GM20431 (cell line): ENCODE measurements around the gene SIRT7.

Experiments used
- in situ Hi-C: fragments of 300-500 bp; cut with MseI, MboI; formaldehyde crosslinking; loops from one replicate; pipeline ENCODE4 v1.15.0; 2020; ENCODE audit warnings: low sequenced_read_pairs; ENCODE audit not compliant: unreplicated experiment

The SIRT7 gene

DNA sequence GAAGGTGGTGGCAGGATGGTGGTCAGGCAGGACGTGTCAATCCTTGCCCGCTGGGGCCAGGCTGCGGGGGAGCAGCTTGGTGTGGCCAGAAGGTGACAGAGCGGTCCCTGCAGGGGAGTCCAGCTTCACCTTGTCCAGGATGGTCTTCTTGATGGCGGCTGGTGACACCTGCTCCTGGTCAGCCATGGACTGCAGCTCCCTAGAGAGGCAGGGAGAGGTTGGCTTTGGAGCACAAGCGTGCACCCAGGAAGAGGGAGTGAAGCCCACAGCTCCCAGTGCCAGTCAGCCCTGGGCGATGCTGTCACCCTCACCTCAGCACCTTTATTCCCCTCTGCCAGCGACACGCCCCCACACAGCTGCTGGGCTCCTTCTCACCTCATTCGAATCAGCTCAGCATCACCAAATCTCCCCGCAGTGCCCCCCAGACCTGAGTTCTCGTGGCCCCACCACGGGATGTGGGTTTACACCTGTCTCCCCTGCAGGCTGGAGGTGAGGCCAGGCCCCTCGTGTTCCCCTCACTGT is 15.3 kb upstream of the SIRT7 start:
- in situ Hi-C loops: no loop called here

DNA sequence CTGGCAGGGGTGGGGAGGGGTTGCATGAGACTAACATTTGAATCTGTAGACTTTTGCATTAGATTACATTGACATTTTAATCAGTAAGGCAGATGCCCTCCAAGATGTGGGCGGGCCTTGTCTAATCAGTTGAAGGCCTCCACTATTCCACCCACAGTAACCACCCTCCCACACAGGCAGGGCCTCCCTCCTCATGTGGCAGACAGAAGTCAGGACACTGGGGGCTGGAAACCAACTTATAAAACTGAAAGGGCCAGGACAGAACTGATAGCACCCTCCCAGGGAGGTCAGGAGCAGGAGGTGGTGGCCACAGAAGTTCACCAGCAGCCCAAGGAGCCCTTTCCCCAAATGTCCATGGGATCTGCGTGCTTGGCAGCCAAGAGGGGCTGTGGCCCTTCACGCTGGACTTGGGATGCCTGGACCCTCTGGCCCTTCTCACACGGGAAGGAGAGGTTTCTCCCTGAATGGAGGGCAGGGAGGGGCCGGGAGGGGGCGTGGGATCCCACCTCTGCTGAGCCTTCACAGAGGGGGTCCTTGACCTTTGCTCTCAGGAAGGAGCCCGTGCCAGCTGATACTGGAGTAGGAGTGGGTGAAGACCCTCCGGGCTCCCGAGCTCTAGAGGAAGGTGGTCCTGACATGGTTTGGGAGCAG is 14.5 kb upstream of the SIRT7 start:
- in situ Hi-C loops: no loop called here

DNA sequence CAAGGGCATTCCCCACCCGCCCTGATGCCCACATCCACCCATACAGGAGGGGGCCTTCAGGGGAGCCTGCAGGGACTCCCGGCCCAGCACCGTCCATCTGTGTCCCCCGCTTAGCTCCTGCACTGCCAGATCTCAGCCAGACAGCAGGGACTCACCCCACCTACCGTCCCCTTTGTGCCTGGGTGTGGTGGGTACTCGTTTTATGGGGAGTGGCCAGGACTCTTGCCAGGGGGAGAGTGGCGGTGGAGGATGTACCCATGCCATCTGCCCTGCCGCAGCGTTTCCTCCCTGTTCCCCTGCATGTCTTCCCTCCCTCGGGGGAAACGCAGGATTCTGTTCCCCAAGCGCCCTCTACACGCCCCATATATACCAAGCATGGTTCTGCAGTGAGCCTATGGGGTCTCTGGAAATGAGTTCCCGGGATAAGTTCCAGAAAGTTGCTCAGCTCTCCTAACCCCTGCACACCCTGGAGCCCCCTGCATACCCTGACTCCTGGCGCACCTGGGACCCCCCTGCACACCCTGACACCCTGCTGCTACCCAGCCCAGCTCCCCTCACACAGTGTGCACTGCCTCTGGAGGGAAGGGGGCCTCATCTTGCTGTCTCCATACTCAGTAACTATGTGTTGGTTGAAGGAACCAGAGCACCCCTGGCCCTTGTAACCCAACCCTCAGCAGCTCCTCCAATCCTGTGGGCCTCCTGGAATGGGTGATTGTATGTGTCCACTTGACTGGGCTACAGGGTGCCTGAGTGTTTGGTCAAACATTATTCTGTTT is 13.8 kb upstream of the SIRT7 start:
- in situ Hi-C loops: no loop called here

DNA sequence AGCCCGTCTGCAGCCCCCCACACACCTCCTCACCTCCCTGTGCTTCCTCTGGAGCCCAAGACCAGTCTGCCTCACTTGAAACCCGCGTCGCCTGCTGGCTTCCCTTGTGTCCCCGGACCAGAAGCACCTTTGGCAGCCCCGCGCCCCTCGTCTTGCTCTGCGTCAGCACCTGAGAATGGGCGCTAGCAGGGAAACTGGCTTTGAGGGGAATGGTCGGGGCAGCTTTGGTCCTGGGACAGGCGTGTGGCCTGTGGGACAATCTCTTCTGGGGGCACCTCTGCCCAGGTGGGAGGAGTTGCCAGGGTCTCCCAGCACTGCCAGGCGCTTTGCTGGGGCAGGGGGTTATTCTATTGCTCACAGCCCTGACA is 13.2 kb upstream of the SIRT7 start:
- in situ Hi-C loops: no loop called here

DNA sequence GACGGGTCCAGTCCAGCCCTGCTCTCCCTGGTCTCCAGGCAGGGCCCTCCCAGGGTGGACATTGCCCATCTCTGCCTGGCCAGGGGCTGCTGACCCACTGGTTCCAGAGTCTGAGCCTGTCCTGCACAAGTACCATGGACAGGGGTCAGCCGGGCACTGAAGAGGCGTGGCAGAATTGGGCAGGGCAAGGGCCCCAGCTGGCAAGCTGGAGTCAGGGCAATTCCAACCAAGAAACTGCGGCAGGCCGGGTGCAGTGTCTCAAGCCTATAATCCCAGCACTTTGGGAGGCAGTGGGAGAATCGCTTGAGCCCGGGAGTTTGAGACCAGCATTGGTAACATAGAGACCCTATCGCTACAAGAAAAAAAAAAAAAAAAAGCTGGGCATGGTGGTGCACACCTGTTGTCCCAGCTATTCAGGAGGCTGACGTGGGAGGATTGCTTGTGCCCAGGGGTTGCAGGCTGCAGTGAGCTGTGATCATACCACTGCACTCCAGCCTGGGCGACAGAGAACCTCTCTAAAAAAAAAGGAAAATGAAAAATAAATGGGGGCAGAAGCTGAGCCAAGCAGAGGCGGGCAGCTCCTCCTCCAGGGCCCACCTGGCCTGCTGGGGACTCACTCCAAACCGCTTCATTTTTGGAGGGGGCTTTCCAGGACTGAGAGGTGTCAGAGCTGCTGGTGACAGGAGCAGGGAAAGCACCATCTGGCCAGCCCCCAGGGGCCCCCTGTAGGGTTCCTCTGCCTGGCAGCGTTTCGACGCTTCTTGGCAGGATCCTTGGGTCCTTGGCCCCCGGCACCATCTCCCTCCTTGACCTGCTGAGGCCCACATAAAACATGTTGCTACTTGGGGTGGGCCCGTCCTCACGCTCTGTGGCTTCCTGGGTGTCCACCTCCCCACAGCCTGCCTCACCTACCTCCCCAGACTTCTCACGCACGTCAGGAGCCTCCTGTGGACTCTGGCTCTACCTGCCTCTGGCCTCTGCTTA is 12.5 kb upstream of the SIRT7 start:
- in situ Hi-C loops: no loop called here

DNA sequence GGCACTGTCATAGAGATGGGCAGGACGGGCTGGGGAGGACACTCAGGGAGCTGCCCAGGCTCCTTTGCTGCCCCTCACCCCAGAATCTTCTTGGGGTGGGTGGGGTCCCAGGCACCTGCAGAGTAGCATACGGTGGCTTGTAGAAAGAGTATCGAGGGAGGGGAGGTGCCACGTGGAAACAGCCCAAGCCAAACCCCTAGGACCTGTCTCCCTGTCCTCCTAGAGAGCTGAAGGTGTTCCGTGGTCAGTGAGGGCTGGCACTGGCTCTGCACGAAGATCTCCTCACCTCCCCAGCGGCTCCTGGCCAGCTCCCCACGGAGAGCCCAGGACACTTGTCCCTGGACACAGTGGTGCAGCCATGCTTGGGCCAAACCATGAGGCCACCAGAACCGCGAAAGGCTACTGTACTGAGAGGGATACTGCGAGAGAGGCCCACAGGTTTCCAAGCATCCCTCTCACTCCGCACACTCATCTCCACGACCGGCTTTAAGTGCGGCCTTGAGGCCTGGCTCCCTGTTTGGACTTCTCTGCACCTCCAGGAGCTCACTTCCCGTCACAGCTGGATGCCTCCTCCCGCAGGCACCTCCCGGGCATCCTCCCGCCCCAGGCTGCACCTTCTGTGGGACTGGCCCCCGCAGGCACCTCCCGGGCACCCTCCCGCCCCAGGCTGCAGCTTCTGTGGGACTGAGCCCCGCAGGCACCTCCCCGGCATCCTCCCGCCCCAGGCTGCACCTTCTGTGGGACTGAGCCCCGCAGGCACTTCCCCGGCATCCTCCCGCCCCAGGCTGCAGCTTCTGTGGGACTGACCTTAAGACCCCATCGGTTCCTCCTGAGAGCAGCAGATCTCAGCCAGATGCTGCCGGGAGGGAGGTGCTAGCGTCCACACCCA is 11.5 kb upstream of the SIRT7 start:
- in situ Hi-C loops: no loop called here

DNA sequence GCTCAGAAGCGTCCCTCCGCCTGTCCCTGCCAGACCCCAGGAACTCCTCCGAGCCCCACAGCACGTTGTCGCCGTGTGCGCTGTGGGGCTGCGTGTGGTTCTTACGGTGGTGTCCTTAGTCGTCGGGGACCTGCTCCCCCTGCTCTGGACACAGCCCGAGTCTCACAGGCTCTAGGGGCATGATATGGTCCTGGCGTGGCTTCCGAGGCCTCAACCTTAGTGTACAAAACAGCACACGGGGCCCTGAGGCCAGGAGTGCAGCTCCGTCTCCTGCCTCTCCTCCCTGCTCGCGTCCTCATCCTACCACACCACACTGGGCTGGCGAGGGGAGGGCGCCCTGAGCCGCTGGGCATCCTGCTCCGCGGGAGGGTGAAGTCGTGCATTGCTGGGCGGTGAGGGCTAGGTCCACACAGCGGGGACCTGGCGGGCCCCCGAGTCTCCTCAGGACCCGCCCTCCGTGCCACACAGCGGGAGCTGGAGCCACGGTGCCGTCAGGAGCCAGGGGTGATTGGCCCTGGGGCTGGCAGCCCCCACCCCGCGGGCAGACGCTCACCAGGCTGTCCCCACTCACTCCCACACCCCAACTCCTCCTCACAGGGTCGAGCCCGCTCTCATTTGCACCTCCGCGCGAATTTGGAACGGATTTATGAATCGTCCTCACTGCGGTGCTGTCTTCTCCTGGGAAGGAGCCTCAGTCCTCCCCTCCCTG is 10.7 kb upstream of the SIRT7 start:
- in situ Hi-C loops: no loop called here

DNA sequence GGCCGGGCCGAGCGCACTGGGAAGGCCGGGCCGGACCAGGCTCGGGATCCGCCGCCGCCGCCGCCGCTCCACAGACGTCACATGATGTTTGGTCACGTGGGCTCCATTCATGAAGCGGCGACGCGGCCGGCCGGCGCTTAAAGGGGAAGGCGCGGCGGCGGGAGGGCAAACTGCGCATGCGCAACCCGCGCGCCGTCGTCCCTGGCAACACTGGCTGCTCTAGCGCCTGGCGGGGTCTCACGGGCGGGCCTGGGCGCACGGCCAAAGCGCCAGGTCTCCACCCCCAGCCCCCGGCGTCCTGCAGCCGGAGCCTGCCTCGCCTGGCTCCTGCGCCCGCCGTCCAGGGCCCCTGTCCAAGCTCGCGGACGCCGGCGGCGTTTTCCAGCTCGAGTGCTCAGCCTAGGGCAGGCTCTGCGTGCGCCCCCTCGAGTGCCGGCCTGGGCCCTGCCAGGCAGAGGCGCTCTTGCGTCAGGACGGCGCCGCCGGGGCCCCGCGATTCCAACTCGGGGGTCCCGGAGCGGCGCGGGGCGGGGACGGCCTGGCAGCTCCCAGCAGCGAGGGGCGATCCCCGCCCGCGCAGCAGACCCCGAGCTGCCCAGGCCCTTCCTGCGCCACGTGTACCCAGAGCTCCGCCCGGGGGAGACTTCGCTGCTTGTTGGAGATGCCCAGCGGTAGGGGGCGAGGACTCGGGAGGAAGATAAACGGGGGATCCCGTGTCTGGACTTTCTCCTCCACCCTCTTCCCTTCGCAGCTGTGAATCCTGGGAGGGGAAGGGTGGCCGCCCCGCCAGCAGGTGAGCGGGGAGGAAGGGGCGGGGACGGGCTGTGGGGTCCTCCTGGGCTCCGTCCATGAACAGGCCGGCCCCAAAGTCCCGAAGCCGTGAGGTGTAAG is 9.9 kb upstream of the SIRT7 start, which contains the start of gene MAFG:
Gene MAFG, minus strand, starts transcription at position 83 of the 891 bp plus-strand sequence. CDS start 4,550 bp downstream, outside the sequence.
- in situ Hi-C loops: no loop called here

DNA sequence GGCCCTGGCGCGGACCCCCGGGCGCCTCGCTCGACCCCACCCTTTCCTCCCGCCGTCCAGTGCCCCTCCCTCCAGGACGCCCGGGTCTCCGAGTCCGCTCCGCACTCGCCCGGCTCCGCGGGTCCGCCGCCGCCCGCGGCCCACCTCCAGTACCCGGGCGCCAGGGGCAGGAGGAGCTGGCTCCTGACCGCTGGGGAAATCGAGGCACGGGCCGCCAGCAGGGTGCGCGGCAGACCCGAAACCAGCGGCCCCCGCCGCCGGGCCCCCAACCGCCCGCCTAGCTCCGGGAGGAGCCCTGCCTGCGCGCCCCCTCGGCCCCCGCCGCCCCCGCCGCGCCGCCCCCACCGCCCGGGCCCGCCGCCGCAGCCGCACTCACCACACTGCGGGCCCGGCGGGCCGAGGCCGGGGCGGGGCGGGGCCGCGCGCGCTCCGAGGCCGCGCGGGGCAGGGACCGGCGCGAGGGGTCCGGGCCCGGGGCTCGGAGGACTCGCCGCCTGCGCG is 9.2 kb upstream of the SIRT7 start:
- in situ Hi-C loops: no loop called here

DNA sequence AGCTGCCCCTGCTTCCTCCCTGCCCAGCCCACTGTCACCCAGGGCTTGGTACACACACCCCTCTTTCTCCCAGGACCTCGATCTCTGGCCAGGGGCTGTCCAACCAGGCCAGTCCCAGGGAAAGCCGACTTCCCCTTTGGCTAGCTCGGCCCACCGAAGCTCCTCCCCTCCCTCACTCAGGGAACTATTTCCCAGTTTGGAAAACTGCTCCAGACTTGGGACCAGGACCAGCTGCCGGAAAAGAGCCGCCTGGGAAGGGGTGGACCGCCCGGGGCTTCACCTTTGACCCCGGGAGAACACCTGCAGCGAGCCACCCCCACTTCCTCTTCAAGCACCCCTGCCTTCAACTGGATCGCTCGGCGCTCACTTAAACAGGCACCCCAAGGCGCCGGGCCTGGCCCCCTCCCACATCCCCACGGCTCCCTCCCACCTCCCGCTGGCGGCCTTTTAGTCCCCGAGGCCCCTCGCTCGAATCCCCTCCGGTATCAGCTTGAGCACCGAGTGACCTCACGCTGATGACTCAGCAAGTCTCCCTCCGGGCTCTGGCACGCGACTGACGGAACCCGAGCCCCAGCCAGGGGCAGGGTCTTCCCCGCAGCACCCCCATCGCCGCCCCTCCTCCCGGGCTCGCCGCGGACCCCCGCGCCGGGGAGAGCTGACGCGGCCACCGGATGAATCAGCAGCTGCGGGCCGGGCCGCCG is 8.6 kb upstream of the SIRT7 start:
- in situ Hi-C loops: no loop called here

DNA sequence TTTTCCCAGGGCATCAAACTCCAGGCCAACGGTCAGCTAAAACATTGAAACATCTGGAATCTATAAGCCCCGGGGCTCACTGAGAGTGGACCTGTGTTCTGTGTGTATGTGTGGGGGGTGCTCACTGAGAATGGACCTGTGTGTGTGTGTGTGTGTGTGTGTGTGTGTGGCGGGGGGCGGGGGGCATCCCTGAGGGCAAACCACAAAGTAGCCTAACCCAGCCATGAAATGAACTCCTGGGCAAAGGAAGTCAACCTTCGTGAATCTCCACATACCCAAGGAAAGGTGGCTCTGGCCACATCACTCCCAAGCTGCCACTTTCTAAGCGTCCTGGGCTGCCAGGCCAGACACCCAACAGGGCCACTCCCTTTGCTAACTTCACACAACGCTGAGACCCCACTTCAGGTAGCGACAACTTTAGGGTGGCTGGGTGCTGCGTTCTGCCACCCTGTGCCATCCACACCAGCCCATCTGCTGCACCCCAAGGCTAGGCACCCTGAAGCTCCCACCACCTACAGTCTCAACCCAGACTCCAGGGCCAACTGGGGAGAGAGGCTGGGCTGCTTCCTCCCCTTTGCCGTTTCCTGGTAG is 8.0 kb upstream of the SIRT7 start:
- in situ Hi-C loops: no loop called here

DNA sequence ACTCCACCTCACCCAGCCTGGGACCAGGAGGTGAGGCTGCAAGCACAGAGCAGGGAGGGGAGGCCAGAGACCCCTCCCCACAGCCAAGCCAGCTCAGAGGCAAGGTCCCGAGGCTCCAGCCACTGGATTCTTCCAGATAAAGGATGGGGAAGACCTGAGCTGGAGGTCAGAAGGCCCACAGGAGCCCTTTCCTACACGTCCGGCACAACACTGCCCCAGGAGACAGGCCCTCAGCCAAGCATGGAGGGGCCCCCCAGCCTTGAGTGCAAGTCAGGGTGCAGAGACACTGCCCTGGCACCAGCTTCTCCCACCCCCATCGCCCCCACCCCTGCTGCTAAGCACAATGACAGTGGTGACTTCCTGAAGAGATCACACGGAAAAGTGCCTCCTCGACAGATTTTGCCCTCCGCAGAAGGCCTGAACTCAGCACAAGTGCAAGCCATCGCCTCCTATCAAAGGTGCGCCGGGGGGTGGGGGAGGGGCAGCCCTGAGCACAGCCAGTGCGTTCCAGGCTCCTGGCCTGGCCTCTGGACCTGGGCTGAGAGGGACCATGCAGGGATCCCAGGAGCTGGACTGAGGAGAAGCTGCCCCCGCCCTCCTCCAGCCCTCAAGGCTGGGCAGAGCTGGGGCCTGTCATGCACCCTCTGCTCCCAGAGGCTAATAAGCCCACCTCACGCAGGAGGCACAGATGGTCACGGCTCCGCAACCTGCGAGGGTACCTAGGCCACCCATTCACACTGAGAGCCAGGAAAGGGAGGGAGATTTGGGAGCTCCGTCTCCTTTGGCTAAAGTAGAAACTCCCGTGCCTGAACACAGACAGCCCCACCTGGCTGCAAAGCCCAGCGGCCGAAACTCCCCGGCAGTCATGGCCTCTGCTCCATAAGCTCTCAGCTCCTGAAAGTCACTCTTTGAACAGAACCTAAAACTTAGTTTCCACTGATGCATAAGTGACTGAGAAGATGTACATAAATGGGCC is 6.9 kb upstream of the SIRT7 start:
- in situ Hi-C loops: no loop called here

DNA sequence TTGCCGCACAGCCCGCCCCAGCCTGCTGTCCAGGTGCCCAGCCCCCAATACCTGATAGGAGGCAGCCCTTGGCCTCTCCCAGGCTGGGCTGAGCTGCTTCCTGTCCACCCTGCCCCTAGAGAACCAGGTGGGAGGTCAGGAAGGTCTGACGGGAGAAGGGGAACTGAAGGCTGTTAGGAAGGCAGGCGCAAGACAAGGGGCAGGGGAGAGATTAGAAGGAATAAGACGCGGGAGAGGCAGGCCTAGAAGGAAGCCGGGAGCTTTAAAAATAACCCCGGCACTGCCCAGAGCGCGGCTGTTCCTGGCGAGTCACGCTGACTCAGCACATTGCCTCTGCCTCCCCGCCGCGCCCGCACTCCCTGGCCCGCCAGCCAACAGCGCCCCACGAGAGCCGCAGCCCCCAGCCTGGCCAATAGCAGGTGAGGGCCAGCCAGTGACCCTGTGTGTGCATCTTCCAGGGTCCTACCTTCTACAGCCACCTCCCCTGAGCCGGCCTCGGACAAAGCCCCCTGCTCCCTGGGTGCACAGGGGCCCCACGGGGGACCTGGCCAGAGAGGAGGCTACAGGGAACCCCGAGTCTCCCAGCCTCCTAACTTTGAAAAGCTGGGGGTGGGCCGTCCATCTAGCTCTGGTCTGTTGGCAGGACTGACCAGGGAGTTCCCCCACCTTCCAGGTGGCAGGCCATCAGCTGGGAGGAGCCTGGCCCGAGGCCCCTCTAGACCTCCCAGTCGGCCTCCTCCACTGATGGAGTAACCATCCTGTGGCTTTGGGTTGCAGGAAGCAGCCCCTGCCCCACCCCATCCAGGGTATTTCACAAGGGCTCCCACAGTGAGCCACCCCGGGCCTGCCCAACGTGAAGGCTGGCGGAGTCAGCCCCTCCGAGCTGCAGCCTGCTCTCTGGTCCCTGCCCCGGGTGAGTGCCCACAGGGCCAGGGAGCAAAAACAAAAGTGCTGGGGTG is 5.6 kb upstream of the SIRT7 start:
- in situ Hi-C loops: no loop called here

DNA sequence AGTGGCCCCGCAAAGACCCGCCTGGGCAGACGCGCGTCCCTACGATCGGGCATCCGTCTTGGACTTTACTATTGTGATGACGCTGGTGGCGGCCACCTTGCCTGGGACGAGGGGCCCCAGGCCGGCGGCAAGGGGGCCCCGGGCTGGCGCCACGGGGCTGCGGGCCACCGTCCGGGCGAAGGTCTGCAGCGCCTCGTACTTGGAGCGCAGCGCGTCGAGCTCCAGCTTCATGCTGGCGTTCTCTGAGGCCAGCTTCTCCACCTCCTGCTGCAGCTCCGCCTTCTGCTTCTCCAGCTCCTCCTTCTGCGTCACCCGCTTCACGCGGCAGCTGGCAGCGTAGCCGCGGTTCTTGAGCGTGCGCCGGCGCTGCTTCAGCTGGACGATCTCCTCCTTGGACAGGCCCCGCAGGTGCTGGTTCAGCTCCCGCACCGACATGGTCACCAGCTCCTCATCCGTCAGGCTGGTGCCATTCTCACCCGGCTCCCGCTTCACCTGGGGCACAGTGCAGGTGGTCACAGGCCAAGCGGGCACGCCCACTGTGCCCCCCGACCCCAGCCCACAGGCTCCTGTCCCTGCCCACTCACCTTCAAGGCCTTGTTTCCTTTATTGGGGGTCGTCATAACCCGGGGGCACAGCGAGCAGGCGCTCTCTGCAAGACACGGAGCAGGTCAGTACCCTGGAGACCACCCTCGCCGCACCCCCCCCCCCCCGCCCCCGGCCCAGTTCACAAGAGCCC is 4.8 kb upstream of the SIRT7 start:
- in situ Hi-C loops: no loop called here
